ENCODE data around the gene SH3BP5.

DNA sequence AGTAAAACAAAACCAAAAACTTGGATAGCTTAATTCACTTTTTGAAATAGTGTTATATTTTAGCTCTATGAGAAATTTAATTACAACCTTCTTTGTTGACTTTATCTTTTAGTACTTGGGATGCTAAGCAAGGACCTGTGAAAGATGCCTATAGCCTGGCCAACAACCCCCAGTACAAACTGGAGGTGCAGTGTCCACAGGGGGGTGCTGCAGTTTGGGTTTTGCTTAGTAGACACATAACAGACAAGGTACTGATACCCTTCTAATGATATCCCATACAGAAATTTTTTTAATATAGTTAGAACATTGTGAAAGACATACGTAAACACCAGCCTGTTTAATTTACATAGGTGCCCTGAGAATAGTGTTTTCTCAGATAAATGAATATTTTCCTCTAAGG is 91.0 kb downstream of the SH3BP5 start:
- TF ChIP-seq EZH2phosphoT487 (IDR thresholded peaks at IDR 0.05; ENCODE audit: insufficient read depth, low read depth) = no peak
- TF ChIP-seq EZH2 (IDR thresholded peaks at IDR 0.05; ENCODE audit: insufficient read depth, poor library complexity, severe bottlenecking) = no peak
